ENCODE results near the gene DHRS2. TPM values are rescaled to one million over a fixed set of nuclear protein-coding genes. Genes with fewer than 3 reads are reported as not detected.
"Not testable (repeated sequence)": the region's sequence is repeated elsewhere in the genome, so short reads cannot be mapped to it uniquely, and the experiment has no call there.

The DHRS2 gene
- total RNA-seq, 2 donors from 2014 or later, result not detected

- H3K27me3 ChIP-seq, result no peaks in the 10 kb centered on the region
- no peak overlapping the region for H3K4me3 ChIP-seq
- TF ChIP-seq, protein P1, sequence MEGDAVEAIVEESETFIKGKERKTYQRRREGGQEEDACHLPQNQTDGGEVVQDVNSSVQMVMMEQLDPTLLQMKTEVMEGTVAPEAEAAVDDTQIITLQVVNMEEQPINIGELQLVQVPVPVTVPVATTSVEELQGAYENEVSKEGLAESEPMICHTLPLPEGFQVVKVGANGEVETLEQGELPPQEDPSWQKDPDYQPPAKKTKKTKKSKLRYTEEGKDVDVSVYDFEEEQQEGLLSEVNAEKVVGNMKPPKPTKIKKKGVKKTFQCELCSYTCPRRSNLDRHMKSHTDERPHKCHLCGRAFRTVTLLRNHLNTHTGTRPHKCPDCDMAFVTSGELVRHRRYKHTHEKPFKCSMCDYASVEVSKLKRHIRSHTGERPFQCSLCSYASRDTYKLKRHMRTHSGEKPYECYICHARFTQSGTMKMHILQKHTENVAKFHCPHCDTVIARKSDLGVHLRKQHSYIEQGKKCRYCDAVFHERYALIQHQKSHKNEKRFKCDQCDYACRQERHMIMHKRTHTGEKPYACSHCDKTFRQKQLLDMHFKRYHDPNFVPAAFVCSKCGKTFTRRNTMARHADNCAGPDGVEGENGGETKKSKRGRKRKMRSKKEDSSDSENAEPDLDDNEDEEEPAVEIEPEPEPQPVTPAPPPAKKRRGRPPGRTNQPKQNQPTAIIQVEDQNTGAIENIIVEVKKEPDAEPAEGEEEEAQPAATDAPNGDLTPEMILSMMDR (IDR thresholded peaks at IDR 0.05), result peak; percentile 92 to 95
- H3K27ac ChIP-seq, result no peak overlapping the region
- peaks cover 0 to 9% of the 10 kb centered on the region in 2 donors for H3K4me1 ChIP-seq
- H3K36me3 ChIP-seq, result no peaks in the 10 kb centered on the region
- peak; percentile 72 for DNase-seq (ENCODE audit: low spot score)
- peaks cover 0 to 4% of the 10 kb centered on the region in 2 donors for H3K9me3 ChIP-seq
These were observed 4.3 kb upstream of the DHRS2 start for GRCh38 chr14:23631702-23632460.

GRCh38 chr14:23632461-23633159 is 3.6 kb upstream of the DHRS2 start:
- Histone ChIP-seq H3K9me3 (peaks cover 0 to 4% of the 10 kb centered on the region in 2 donors), H3K27ac (no peak overlapping the region), H3K36me3 (no peaks in the 10 kb centered on the region), H3K4me3 (no peak overlapping the region), H3K27me3 (no peaks in the 10 kb centered on the region), H3K4me1 (peaks cover 0 to 9% of the 10 kb centered on the region in 2 donors)
- TF ChIP-seq, protein P1 (IDR thresholded peaks at IDR 0.05), result no peak
- no peak for DNase-seq (ENCODE audit: low spot score)

DNA sequence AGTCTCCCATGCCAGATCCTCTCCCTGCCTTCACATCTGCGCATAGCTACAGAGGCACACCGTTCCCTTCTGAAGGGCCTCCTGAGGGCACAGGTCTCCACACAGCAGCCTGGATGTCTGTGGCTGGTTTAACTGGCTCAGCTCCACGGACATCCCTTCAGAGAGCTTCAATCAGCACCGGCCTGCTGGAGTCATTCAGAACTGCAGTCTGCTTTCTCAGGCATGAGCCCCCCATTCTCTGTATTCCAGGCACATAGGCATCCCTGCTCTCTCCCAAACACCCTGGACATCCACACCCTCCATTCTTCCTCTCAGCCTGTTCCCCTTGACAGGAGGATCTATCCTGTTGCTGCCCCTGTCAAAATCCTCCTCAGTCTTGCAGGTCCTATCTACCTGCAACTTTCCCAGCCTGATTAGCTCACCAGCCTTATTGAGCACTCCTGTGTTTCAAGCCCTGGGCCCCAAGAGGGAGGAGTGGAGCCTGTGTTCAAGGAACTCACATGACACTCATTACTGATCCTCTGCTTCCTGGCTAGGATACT is 2.9 kb upstream of the DHRS2 start:
- Histone ChIP-seq H3K36me3 (no peaks in the 10 kb centered on the region), H3K4me1 (peaks cover 0 to 9% of the 10 kb centered on the region in 2 donors), H3K27ac (no peak overlapping the region), H3K27me3 (no peaks in the 10 kb centered on the region), H3K9me3 (peaks cover 0 to 4% of the 10 kb centered on the region in 2 donors), H3K4me3 (no peak overlapping the region)
- TF ChIP-seq, protein P1 (IDR thresholded peaks at IDR 0.05), result no peak
- DNase-seq (ENCODE audit: low spot score), result no peak

DNA sequence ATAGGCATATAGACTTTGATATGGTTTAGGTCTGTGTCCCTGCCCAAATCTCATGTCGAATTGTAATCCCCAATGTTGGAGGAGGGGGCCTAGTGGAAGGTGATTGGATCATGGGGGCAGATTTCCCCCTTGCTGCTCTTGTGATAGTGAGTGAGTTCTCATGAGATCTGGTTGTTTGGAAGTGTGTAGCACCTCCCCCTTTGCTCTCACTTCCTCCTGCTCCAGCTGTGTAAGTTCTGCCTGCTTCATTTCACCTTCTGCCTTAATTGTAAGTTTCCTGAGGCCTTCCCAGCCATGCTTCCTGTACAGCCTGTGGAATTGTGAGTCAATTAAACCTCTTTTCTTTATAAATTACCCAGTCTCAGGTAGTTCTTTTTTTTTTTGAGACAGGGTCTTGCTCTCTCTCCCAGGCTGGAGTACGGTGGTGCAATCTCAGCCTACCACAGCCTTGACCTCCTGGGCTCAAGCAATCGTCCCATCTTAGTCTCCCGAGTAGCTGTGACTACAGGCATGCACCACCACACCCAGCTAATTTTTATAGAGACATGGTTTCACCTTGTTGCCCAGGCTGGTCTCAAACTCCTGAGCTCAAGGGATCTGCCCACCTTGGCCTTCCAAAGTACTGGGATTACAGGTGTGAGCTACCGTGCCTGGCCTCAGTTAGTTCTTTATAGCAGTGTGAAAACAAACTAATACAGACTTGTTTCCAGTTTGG is 1.3 kb upstream of the DHRS2 start:
- DNase-seq (ENCODE audit: low spot score); H3K4me3 ChIP-seq: not testable (repeated sequence)

GRCh38 chr14:23637312-23637654 is 1.1 kb downstream of the DHRS2 start:
- not testable (repeated sequence) for H3K27me3 ChIP-seq; H3K4me3 ChIP-seq; H3K9me3 ChIP-seq; H3K27ac ChIP-seq; DNase-seq (ENCODE audit: low spot score); H3K36me3 ChIP-seq
- peaks cover 0 to 11% of the 10 kb centered on the region in 2 donors for H3K4me1 ChIP-seq

More for the DNA sequence above, 1.3 kb upstream of the DHRS2 start:
- not testable (repeated sequence) for H3K27me3 ChIP-seq, H3K36me3 ChIP-seq, H3K27ac ChIP-seq, H3K9me3 ChIP-seq, H3K4me1 ChIP-seq

DNA sequence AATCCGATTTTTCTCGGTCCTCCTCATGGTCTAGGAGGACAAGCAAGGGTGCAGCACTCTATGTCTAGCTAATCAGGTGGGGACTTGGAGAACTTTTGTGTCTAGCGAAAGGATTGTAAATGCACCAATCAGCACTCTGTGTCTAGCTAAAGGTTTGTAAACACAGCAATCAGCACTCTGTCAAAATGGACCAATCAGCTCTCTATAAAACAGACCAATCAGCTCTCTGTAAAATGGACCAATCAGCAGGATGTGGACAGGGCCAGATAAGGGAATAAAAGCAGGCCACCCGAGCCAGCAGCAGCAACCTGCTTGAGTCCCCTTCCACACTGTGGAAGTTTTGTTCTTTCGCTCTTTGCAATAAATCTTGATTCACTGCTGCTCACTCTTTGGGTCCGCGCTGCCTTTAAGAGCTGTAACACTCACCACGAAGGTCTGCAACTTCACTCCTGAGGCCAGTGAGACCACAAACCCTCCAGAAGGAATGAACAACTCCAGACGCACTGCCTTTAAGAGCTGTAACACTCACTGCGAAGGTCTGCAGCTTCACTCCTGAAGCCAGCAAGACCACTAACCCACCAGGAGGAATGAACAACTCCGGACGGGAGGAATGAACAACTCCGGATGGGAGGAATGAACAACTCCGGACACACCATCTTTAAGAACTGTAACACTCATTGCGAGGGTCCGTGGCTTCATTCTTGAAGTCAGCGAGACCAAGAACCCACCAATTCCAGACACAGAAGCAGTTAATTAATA is 1.7 kb downstream of the DHRS2 start:
- H3K9me3 ChIP-seq; H3K27ac ChIP-seq; H3K27me3 ChIP-seq; DNase-seq (ENCODE audit: low spot score); H3K36me3 ChIP-seq; H3K4me3 ChIP-seq; H3K4me1 ChIP-seq: not testable (repeated sequence)
